Stimulated activated CD4-positive, alpha-beta T cell treated with anti-CD3 and anti-CD28 coated beads, Interleukin-2, amount 100 ng/mL, for 48 hours (primary cell): Measurements from ENCODE around the gene AP1S2.

Experiments
- DNase-seq, 2 donors: peaks; one replicate each; pipeline ENCODE4 v3.0.0-alpha.2; 2020

AP1S2 gene

GRCh38 chrX:15804563-15804962 lies 50.0 kb downstream of the AP1S2 start:
- DNase-seq = no peak

DNA sequence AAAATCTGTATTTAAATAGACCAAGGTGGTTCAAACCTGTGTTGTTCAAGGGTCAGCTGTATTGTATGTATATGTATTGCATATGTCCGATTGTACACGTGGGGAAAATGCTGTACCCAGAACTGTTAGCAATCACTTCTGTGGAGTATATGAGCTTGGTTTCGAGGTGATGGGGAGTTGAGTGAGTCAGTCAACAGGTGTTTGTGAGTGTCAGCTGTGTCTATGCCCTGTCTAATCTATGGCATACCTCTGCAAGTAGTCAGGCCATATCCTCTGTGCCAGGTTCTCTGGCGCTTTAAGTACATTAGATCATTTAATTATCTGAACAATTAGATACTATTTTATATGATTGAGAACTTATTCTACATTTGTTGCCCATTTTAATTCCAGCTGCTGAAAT lies 56.9 kb downstream of the AP1S2 start:
- DNase-seq = no peak

- DNase-seq = no peak
These were observed 63.8 kb downstream of the AP1S2 start for GRCh38 chrX:15790769-15791290.

DNA sequence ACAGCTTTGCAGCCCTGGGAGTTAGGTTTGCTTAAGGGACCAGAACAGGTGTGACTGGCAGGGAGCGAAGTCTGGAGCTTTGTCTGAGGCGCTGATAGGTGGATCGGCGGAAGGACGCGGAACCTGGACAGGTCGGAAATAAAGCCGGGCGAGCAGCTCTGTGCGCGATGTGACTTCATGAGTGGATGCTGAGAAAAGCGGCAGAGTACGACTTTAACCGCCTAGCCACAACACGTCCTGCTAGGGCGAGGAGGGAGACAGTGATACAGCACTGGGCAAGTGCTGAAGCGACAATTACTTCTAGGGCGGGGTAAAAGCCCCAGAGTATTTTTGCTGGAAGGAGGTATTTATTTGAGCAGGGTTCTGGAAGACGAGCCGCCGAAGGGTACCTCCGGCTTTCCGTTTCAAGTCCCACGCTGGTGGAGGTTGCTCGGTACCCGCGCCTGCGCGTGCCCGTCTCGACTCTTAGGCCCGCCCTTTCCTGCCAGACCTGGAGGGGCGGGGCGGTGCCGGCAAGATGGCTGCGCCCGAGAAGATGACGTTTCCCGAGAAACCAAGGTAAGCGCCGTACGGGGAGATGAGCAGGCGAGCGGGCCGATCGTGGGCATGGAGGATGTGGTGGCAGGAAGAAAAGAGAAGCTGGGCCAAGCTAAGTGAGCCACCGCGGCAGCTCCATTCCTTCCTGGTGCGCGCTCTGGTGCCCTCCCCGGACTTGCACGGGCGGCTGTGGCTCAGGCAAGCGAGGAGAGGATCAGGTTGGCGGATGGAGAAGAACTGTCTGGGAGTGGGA lies 64.4 kb downstream of the AP1S2 start, which contains the start of gene ZRSR2:
TSS of gene ZRSR2 (plus strand) at position 506 of the 790 bp plus-strand sequence. CDS start at position 518, 12 bp downstream.
- peak; percentile 73 to 88 for DNase-seq

GRCh38 chrX:15786915-15787314 lies 67.7 kb downstream of the AP1S2 start:
- no peak for DNase-seq

GRCh38 chrX:15785176-15785750 lies 69.3 kb downstream of the AP1S2 start:
- no peak for DNase-seq

DNA sequence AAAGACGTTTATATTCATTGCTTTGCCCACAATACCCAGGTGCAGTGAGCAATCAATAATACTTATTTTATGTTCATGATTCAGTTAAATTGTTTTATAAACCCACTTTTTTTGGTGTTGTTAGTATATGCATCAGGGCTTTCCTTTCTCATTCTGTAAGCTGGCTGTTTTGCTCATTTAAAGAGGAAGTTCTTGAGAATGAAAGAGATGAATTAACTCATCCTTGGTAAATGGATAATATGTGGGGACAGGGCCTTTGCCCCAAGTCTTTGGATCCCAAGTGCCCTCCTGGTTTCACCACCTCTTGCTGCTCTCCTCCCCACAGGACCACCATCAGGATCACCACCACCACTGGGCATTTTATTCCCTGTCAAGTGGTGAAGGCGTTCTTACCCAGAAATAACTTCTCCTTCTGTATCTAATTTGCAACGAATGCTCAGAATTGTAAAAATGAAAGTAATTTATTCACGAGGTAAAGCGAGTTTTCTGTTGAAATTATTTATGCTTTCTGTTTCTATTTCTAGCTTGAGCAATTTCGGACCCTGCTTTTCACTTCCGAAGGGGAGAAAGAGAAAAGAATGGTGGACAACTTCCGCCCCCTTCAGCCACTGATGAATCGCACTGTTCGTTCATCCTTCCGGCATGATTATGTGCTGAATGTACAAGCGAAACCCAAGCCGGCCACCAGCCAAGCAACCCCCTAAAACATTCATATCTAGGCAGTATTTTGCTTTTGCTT lies 72.5 kb downstream of the AP1S2 start:
- DNase-seq = no peak
